GM18873 (cell line): Measurements from ENCODE around the gene SPIN3.
"Not testable (repeated sequence)": the region's sequence is repeated elsewhere in the genome, so short reads cannot be mapped to it uniquely, and the experiment has no call there.

Source experiments
- ATAC-seq: cut with Tn5 transposase; IDR thresholded peaks from one replicate; pipeline ENCODE4 v1.9.1; 2021; ENCODE audit warnings: mild to moderate bottlenecking, moderate library complexity, moderate number of reproducible peaks; ENCODE audit not compliant: unreplicated experiment, low FRiP score

SPIN3 gene

GRCh38 chrX:56995271-56995994, at the start of gene SPIN3:
Gene SPIN3, minus strand, starts transcription at chrX:56995541. Its CDS starts 594 bp downstream, at chrX:56994947.
- peak; percentile 88 for ATAC-seq

DNA sequence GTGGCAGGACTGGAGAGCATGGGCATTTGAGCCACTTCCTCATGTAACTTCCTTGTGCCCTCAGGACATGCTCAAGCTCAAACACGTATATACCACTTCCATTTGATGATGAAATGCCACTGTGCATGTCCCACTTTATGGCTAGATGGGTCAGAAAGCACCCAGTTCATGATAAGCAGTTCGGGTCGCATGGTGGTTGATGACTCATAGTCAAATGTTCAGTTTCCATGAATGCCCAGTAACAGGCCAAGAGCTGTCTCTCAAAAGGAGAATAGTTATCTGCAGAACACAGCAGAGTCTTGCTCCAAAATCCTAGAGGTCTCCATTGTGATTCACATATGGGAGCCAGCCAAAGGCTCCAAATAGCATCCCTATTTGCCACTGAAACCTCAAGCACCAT, 48.9 kb upstream of the SPIN3 start:
- no peak for ATAC-seq

DNA sequence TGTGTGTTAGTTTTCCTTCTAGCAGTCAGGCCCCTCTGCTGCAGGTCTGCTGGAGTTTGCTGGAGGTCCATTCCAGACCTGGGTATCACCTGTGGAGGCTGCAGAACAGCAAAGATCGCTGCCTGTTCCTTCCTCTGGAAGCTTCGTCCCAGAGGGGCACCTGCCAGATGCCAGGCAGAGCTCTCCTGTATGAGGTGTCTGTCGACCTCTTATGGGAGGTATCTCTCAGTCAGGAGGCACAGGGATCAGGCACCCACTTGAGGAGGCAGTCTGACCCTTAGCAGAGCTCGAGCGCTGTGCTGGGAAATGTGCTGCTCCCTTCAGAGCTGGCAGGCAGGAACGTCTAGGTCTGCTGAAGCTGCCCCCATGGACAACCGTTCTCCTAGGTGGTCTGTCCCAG, 41.9 kb upstream of the SPIN3 start:
- ATAC-seq = not testable (repeated sequence)

DNA sequence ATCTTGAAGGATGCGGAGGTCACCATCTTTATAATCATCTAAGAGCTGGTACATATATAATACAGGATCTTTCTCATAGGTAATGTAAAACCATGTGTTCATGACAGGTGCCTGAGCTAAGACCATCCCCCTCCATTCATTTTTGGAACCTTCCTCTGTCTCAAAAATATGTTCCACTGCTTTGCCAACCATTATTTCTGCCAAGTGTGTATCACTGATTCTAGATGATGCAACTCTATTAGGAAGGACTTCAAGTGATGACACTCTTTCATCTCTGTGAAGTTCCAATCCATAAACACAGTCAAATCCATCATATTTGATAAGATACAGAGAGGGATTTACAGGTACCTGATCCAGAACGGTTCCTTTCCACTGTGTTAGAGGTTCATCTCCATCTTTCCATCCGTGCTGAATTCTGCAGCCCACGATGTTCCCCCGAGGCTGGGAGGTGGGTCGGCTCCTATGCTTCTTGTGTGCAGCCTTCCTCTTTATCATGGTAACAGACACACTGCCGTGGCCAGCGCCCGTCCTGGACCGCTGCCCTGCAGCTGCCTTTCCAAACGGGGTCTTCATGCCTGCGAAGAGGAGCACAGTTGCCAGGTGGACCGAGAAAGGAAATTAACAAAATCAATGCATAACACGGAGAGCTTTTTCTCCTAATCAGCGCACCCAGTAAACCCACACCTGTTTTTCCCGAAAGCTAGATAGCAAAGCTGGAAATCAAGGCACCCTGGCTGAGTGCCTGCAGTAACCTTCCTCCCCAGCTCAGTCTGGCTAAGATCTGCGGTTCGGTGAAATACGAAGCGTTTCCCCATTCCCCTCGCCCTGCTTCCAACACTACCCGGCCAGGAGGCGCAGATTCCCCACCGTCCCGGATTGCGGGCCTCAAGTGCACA, 718 bp downstream of the SPIN3 start:
- no peak for ATAC-seq

- ATAC-seq = peak; percentile 44
These were observed 7.6 kb downstream of the SPIN3 start for GRCh38 chrX:56987741-56988140.

- ATAC-seq = peak; percentile 51
These were observed 9.2 kb downstream of the SPIN3 start for GRCh38 chrX:56986138-56986537.

- ATAC-seq = peak; percentile 91
These were observed 17.2 kb downstream of the SPIN3 start for GRCh38 chrX:56978172-56978571.

DNA sequence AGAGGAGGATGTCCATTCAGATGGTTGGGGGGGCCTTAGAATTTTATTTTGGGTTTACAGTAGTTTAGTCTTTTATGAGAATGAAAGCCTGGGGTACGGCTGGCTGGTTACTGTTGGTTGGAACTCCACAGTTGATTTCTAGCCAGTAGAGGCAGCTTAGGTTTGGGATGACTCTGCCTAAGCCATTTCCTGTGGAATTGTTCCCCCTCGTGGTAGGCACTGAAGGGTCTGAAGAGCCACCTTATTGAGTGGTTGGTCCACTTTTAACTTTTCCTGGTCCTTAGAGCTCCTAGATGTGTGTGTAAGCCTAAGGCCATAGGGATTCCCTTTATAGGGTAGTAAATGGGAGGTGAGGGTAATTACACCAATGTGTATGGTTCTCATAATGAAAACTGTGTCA, 19.7 kb downstream of the SPIN3 start:
- no peak for ATAC-seq

- no peak for ATAC-seq
These were observed 20.9 kb downstream of the SPIN3 start for GRCh38 chrX:56974408-56974807.

DNA sequence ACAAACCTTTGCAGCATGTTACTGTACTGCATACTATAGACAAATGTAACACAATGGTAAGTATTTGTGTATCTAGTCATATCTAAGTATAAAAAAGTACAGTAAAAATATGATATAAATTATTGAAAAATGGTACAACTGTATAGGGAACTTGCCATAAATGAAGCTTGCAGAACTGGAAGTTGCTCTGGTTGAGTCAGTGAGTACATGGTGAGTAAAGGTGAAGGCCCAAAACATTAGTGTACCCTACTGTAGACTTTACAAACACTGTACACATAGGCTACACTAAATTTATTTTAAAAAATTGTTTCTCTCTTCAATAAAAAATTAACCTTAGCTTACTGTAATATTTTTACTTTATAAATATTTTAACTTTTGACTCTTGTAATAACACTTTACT, 25.8 kb downstream of the SPIN3 start:
- ATAC-seq = no peak

- ATAC-seq = no peak
These were observed 26.4 kb downstream of the SPIN3 start for GRCh38 chrX:56968980-56969379.

DNA sequence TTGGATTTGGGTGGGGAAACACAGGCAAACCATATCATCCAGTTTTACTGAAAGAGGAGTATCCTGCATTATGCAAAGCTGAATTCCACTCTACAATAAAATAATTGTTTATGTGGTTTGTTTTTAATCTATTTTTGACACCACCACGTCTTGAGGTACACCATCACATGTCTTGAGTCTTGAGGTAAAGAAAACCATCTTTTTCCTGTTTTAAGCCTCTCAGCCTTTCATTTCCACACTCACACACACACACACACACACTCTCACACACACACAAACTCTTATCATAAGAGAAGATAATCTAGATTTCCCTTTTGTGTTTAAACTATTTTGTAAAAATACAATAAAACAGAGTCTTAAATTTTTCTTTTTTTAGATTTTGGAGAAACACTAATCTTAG, 32.0 kb downstream of the SPIN3 start:
- ATAC-seq = no peak

- no peak for ATAC-seq
These were observed 47.6 kb downstream of the SPIN3 start for GRCh38 chrX:56947699-56948098.

GRCh38 chrX:56946201-56946600, 49.1 kb downstream of the SPIN3 start:
- ATAC-seq = not testable (repeated sequence)

DNA sequence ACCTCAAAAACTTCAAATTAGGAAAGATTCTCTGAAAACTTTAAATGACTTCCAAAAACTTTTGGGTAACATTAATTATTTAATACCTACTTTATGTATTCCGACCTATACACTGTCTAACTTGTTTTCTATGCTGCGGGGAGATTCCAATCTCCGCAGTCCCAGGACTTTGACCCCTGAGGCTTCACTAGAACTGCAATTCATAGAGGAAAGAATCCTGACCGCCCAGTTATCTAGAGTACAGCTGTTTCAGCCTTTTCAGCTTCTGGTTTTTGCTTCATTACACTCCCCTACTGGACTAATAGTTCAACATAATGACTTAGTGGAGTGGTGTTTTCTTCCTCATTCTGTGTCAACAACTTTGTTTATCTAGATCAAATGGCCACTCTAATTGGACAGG, 50.1 kb downstream of the SPIN3 start:
- not testable (repeated sequence) for ATAC-seq

DNA sequence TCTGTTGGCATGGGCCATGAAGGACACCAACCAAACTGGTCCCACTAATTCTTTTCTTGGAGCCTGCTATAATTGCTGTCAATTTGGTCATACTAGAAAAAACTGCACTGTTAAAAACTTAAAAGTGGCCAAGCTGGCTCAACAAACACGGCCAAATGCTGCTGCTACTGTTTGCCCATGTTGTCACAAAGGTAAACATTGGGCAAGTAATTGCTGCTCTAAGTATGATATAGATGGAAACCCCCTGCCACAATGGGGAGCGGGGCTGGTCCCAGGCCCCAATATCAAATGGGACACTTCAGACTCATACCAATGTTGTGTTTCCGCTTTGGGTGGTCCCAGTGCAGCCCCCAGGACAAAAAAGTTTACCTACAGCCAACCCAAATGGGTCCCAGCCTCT, 52.1 kb downstream of the SPIN3 start:
- ATAC-seq = no peak
